ENCODE results near the gene HS3ST6. TPM values are rescaled to one million over a fixed set of nuclear protein-coding genes. Genes with fewer than 3 reads are reported as not detected.

Gene HS3ST6
- total RNA-seq, 2 experiments from 2014 or later, result not detected

GRCh38 chr16:1945559-1946391 is 27.6 kb upstream of the HS3ST6 start:
- intact Hi-C loops (cut with micrococcal nuclease; ENCODE audit: unreplicated experiment), result no loop called here

GRCh38 chr16:1944612-1945199 is 26.5 kb upstream of the HS3ST6 start:
- Histone ChIP-seq H4K20me1 (ENCODE audit: insufficient read depth, low read length) (no peaks in the 10 kb centered on the region), H2AFZ (ENCODE audit: low read length) (no peak overlapping the region), H3K9me2 (ENCODE audit: insufficient read depth, low read length) (no peaks in the 10 kb centered on the region), H3K79me2 (ENCODE audit: insufficient read depth, low read depth, low read length) (no peaks in the 10 kb centered on the region), H3K27ac (ENCODE audit: low read depth, low read length, poor library complexity, severe bottlenecking) (no peak overlapping the region), H3K4me1 (ENCODE audit: insufficient read depth, low read length, poor library complexity, severe bottlenecking) (peaks cover 18% of the 10 kb centered on the region), H3K9me3 (ENCODE audit: low read length) (no peaks in the 10 kb centered on the region), H3K36me3 (ENCODE audit: insufficient read depth, low read length) (no peaks in the 10 kb centered on the region), H3K4me2 (ENCODE audit: low read length) (no peak overlapping the region), H3K4me3 (ENCODE audit: low read depth, low read length, poor library complexity, severe bottlenecking) (no peak overlapping the region)
- no TSS peak for BruUV-seq (replicated peaks)
- TF ChIP-seq CTCF (conservative IDR thresholded peaks at IDR 0.05; ENCODE audit: low read length) (no peak), EZH2phosphoT487 (IDR thresholded peaks at IDR 0.05; ENCODE audit: borderline replicate concordance, low read depth, low read length) (no peak)
- intact Hi-C loops (cut with micrococcal nuclease; ENCODE audit: unreplicated experiment), result loop anchor here (5.0 kb wide), 1 partner anchor 162 kb away; the partner anchor contains the start of genes NUBP2 and SPSB3
- no peak for DNase-seq (ENCODE audit: low spot score)
- ChIA-PET POLR2A (interaction anchor here (1.0 kb wide), 1 partner anchor 20 kb away, joined by 3 read pairs; the partner anchor contains the start of gene RPS2), CTCF (ENCODE audit: unreplicated experiment) (interaction anchor here (0.6 kb wide), 1 partner anchor 222 kb away, joined by 6 read pairs; no protein-coding TSS in a partner anchor)

More at GRCh38 chr16:1945559-1946391, 27.6 kb upstream of the HS3ST6 start:
- H3K36me3 ChIP-seq (ENCODE audit: insufficient read depth, low read length), result no peaks in the 10 kb centered on the region
- CTCF ChIA-PET (ENCODE audit: unreplicated experiment), result interaction anchor here (0.6 kb wide), 1 partner anchor 221 kb away, joined by 6 read pairs; no protein-coding TSS in a partner anchor
- H3K4me1 ChIP-seq (ENCODE audit: insufficient read depth, low read length, poor library complexity, severe bottlenecking), result peaks cover 18% of the 10 kb centered on the region
- H4K20me1 ChIP-seq (ENCODE audit: insufficient read depth, low read length), result no peaks in the 10 kb centered on the region
- no peak for DNase-seq (ENCODE audit: low spot score)
- no peak for TF ChIP-seq CTCF (conservative IDR thresholded peaks at IDR 0.05; ENCODE audit: low read length)
- TF ChIP-seq EZH2phosphoT487 (IDR thresholded peaks at IDR 0.05; ENCODE audit: borderline replicate concordance, low read depth, low read length), result no peak
- H3K79me2 ChIP-seq (ENCODE audit: insufficient read depth, low read depth, low read length), result no peaks in the 10 kb centered on the region
- H3K9me2 ChIP-seq (ENCODE audit: insufficient read depth, low read length), result no peaks in the 10 kb centered on the region
- H3K4me3 ChIP-seq (ENCODE audit: low read depth, low read length, poor library complexity, severe bottlenecking), result no peak overlapping the region
- H3K4me2 ChIP-seq (ENCODE audit: low read length), result no peak overlapping the region
- POLR2A ChIA-PET, result no interaction called here
- H3K9me3 ChIP-seq (ENCODE audit: low read length), result no peaks in the 10 kb centered on the region
- no peak overlapping the region for H2AFZ ChIP-seq (ENCODE audit: low read length)
- no peak overlapping the region for H3K27ac ChIP-seq (ENCODE audit: low read depth, low read length, poor library complexity, severe bottlenecking)
- no TSS peak for BruUV-seq (replicated peaks)

Data from OCI-LY7 (cell line).